Psoas muscle (tissue), 8 donors: ENCODE data around the gene HAVCR2. TPM values are rescaled to one million over a fixed set of nuclear protein-coding genes. Genes with fewer than 3 reads are reported as not detected.

Experiments
- ATAC-seq, 4 donors: fragments of 200-7000 bp; cut with Tn5 transposase; one replicate each; pipeline ENCODE4 v1.9.1; 2020; ENCODE audit warnings: moderate library complexity in 3 of 4, mild to moderate bottlenecking in 2 of 4
- DNase-seq, 2 donors: peaks; one replicate each; pipeline ENCODE4 v3.0.0-alpha.2; 2020
- H3K27ac ChIP-seq: fragments of 200-600 bp; one replicate; pipeline ENCODE4 v1.8.0; 2022
- H3K27me3 ChIP-seq, 3 donors: fragments of 200-600 bp in 1 of 3; one replicate each; pipeline versions ENCODE4 v1.6.1 to v1.8.0; 2013 to 2022; ENCODE audit warnings: low read length in 2 of 3, mild to moderate bottlenecking in 2 of 3, moderate library complexity in 1 of 3; ENCODE audit not compliant: insufficient read depth in 3 of 3
- H3K36me3 ChIP-seq, 2 donors: fragments of 200-600 bp in 1 of 2; one replicate each; pipeline versions ENCODE4 v1.6.1 to v1.8.0; 2013 to 2022; ENCODE audit warnings: low read depth in 1 of 2, mild to moderate bottlenecking in 1 of 2, moderate library complexity in 1 of 2; ENCODE audit not compliant: insufficient read depth in 1 of 2
- H3K4me1 ChIP-seq: fragments of 200-600 bp; one replicate; pipeline ENCODE4 v1.8.0; 2022
- H3K4me3 ChIP-seq: fragments of 200-600 bp; one replicate; pipeline ENCODE4 v1.8.0; 2022; ENCODE audit warnings: mild to moderate bottlenecking
- H3K9me3 ChIP-seq: fragments of 200-600 bp; one replicate; pipeline ENCODE4 v1.8.0; 2022
- WGBS, 3 donors: extraction: QIAGEN DNeasy Blood & Tissue Kit; methylation state at CpG; one replicate each; pipeline versions ENCODE4 v1.1.6 to v1.1.7; 2013; 5-methylcytosine and 5-hydroxymethylcytosine counted together
- intact Hi-C, 2 donors: fragments of 100-400 bp; cut with DNase I; formaldehyde crosslinking; loops; one replicate each; pipeline versions ENCODE4 v1.11.0 to v1.14.2; 2022
- polyA plus RNA-seq, 3 donors: library from polyadenylated mRNA; stranded (reverse); fragments of 200-250 nt; gene quantifications; one replicate each; pipeline ENCODE4 v1.2.3, GENCODE V29; 2013
- total RNA-seq, 4 donors: library from RNA; stranded (reverse); fragmentation: NEBNext Ultra II Directional in 2 of 4; extraction: Animal tissue kit (Norgen Biotek cat#: 25700) in 2 of 4; gene quantifications; one replicate each; pipeline versions ENCODE4 v1.2.1 to v1.2.4, GENCODE V29; 2021 to 2023
- TF ChIP-seq, protein P1 (sequence below): fragments of 200-600 bp; IDR thresholded peaks from one replicate; pipeline ENCODE4 v1.8.0; 2022; ENCODE audit warnings: antibody characterized with exemption
- donor health status: healthy with polysubstance abuse.
- donor health status: DM: no; HTN: no; CAD: no; lungs with moderate emphysema.
- donor health status: Bipolar disorder and iron deficiency.
- donor health status: healthy.
- donor health status: DM: yes; HTN: yes; CAD: no.
- donor health status: DM: no; HTN: no; CAD: no.
- donor health status: DM: no; HTN: no; CAD: no.
- donor health status: DM: yes; HTN: yes; CAD: no.

Gene HAVCR2
- total and polyA plus RNA-seq, 7 donors: 0.48 to 3.5 (median 1.4) TPM

DNA sequence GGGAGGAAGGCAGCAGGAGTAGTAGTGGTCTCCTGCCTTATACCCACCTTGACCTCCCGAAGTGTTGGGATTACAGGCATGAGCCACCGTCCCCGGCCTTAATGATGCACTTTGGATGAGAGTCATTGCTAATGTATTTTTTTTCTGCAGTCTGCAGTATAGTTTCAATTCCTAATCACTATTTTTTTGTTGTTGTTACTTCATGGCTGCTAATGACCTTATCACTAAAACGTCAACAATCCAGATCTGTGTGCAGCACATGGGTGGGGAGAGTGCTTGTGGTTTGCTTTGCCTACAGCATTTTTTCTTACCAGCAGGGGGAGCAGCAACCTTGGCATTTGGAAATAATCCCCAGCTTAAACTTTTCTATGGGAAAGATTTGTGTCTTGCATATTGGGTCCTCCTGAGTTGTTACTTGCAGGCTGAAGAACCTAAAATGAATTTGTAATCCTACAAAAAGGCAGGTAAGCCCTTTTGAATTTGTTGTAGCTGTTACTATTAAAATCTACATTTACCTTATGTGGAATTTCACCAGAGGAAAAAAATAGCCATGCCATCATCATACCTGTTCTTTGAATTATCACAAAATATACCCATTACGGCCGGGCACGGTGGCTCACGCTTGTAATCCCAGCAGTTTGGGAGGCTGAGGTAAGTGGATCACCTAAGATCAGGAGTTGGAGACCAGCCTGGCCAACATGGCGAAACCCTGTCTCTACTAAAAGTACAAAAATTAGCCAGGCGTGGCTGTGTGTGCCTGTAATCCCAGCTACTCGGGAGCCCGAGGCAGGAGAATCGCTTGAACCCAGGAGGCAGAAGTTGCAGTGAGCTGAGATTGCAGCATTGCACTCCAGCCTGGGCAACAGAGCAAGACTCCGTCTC lies 40.1 kb upstream of the HAVCR2 start:
- ATAC-seq: peak in 3 of 4 donors; percentile 58 to 80 (median 63)
- Histone ChIP-seq H3K4me3 (no peak overlapping the region), H3K36me3 (no peaks in the 10 kb centered on the region), H3K27me3 (no peaks in the 10 kb centered on the region), H3K9me3 (no peaks in the 10 kb centered on the region), H3K4me1 (no peaks in the 10 kb centered on the region), H3K27ac (no peak overlapping the region)
- 75 to 78% (median 77%) methylated on average over 14 of the region's 14 CpGs for WGBS, 3 donors
- TF ChIP-seq, protein P1, sequence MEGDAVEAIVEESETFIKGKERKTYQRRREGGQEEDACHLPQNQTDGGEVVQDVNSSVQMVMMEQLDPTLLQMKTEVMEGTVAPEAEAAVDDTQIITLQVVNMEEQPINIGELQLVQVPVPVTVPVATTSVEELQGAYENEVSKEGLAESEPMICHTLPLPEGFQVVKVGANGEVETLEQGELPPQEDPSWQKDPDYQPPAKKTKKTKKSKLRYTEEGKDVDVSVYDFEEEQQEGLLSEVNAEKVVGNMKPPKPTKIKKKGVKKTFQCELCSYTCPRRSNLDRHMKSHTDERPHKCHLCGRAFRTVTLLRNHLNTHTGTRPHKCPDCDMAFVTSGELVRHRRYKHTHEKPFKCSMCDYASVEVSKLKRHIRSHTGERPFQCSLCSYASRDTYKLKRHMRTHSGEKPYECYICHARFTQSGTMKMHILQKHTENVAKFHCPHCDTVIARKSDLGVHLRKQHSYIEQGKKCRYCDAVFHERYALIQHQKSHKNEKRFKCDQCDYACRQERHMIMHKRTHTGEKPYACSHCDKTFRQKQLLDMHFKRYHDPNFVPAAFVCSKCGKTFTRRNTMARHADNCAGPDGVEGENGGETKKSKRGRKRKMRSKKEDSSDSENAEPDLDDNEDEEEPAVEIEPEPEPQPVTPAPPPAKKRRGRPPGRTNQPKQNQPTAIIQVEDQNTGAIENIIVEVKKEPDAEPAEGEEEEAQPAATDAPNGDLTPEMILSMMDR: peak; percentile 77
- peak in 1 of 2 donors; percentile 27 for DNase-seq
- intact Hi-C loops: loop anchor here in 1 of 2 donors (1.0 to 10.0 kb wide), 2 partner anchors 161 to 596 kb away; partner anchors contain the start of gene LSM11

DNA sequence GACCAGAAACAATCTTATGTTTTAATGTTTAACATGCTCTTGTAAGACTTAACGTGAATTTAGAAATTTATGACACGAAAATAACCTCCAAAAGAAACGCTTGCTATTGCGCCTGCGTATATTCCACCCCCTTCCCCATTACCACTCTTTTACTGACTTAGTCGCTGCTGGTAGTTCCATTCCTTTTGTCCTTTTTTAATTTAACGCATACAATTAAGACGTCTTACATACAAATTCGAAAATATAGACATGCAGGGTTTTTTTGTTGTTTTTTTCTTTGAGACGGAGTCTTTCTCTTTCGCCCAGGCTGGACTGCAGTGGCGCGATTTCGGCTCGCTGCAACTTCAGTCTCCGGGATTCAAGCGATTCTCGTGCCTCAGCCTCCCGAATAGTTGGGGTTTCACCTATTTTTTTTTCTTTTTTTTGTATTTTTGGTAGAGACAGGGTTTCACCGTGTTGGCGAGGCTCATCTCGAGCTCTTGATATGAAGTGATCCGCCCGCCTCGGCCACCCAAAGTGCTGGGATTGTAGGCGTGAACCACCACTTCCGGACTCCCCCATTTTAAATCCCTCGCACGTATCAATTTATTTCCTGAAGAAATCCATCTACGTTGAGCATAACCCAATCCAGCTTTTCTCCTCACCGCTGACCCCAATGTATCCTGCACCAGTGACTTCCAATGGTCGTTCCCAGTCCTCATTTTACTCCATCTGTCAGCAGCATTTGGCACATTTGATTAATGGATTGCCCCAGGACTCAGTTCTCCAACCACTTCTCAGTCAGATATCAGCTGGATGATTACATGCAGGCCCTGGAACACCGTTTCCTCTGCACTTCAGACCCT lies 34.5 kb upstream of the HAVCR2 start:
- peaks cover 8% of the 10 kb centered on the region for H3K4me1 ChIP-seq
- ATAC-seq (peak; percentile 49 to 76 (median 62)), DNase-seq (peak; percentile 43 to 59)
- TF ChIP-seq, protein P1: no peak
- no peaks in the 10 kb centered on the region for H3K9me3 ChIP-seq
- H3K36me3 ChIP-seq: peaks cover 0 to 10% of the 10 kb centered on the region in 2 donors
- peak overlapping the region; percentile 99 for H3K4me3 ChIP-seq
- H3K27me3 ChIP-seq: no peaks in the 10 kb centered on the region
- H3K27ac ChIP-seq: peak overlapping the region; percentile 97
- intact Hi-C loops: loop anchor here in 1 of 2 donors (10.0 kb wide), 1 partner anchor 601 kb away; the partner anchor contains the start of gene LSM11
- WGBS, 3 donors: 5 to 12% (median 8%) methylated on average over 33 of the region's 33 CpGs

DNA sequence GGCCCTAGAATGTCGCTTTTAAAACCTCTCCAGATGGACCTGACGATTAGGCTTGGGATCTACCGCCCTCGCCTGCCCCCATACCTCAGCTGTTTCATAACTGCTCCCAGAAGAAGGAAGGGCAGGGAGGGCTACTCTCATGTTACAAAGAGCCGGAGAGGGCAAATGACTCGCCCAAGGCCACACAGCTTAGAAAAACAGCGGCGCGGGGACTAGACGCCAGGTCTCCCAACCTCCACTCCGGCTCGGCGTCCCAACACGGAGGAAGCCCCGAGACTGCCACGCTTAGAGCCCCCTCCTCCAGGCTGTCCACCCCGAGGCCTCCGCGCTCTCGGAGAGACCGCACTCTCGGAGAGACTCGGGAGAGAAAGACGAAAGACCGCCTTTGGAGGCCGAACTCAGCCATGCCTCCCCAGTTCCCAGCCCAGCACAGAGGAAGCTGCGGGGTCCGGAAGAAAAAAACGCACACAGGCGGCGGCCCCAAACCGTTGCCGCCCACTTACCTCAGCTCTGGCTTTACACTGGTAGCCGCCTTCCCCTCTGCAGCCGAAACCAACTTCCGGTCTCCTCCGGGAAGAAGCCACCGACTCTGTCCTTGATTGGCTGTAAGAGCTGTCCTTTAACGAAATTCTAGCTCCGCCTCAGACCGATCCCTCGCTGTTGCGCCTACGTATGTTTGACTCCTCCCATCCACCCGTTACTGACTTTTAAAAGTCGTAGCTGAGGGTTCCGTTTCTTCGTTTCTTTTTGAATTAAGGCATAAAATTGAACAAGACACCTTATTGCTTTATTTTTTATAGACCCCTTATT lies 33.7 kb upstream of the HAVCR2 start, which contains the start of gene MED7:
Gene MED7 (minus strand): TSS at position 549 of the 810 bp plus-strand sequence. CDS start 3,434 bp downstream, outside the sequence.
- 0 to 1% (median 1%) methylated on average over 48 of the region's 48 CpGs for WGBS, 3 donors
- DNase-seq (peak; percentile 88 to 94), ATAC-seq (peak; percentile 98 to 99 (median 99))
- Histone ChIP-seq H3K27ac (peak within 1 kb of the TSS; percentile 97), H3K4me3 (peak within 1 kb of the TSS; percentile 99), H3K4me1 (peaks cover 8% of the 10 kb centered on the region), H3K27me3 (no peaks in the 10 kb centered on the region), H3K36me3 (peaks cover 0 to 18% of the 10 kb centered on the region in 2 donors), H3K9me3 (no peaks in the 10 kb centered on the region)
- TF ChIP-seq, protein P1: no peak
- intact Hi-C loops: loop anchor here in 1 of 2 donors (10.0 kb wide), 1 partner anchor 602 kb away; the partner anchor contains the start of gene LSM11

DNA sequence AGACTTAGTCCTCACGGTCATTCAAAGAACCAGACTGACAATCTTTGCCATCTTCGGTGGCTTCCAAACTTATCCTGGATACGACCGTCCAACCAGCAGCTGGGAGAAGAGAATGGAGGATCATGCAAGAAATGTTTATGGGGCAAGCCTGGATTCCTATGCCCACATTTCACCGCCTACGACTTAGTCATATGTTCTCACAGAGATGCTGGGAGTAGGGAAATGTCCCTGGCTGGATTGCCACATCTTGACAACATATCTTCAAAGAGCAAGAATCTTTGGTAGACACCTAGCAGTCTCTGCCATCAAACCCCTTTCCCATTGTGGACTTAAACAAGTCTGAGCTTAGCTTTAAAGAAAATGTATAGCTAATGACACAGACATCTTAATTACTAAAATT lies 28.8 kb upstream of the HAVCR2 start:
- Histone ChIP-seq H3K36me3 (peaks cover 0 to 27% of the 10 kb centered on the region in 2 donors), H3K27me3 (no peaks in the 10 kb centered on the region), H3K4me3 (no peak overlapping the region), H3K4me1 (peaks cover 8% of the 10 kb centered on the region), H3K27ac (no peak overlapping the region), H3K9me3 (no peaks in the 10 kb centered on the region)
- ATAC-seq: peak in 2 of 4 donors; percentile 40 to 44
- DNase-seq: no peak
- TF ChIP-seq, protein P1: no peak
- intact Hi-C loops: no loop called here
- 92 to 95% (median 93%) methylated on average over 6 of the region's 6 CpGs for WGBS, 3 donors
